SK-N-SH treated with all-trans-retinoic acid at 6 μM for 48 hours (cell line): ENCODE results near the gene ICE1.
A peak's percentile ranks its signal among the peaks of the same experiment; 100 is the strongest.

Source experiments
- ARNTL ChIP-seq: fragments of 450-650 bp; formaldehyde crosslinking; IDR thresholded peaks from 2 replicates; pipeline ENCODE4 v1.5.0; 2020; ENCODE audit warnings: low read depth, mild to moderate bottlenecking, moderate library complexity, borderline replicate concordance
- BACH2 ChIP-seq: fragments of 250-450 bp; sonication (Bioruptor Pico); IDR thresholded peaks from 2 replicates; pipeline ENCODE4 v1.9.0; 2021; ENCODE audit warnings: mild to moderate bottlenecking, borderline replicate concordance
- CSDC2 ChIP-seq: fragments of 250-450 bp; sonication (Bioruptor Pico); IDR thresholded peaks from 2 replicates; pipeline ENCODE4 v1.5.0; 2020; ENCODE audit warnings: mild to moderate bottlenecking, moderate library complexity
- ESRRG ChIP-seq: fragments of 250-450 bp; sonication (Bioruptor Pico); IDR thresholded peaks from 2 replicates; pipeline ENCODE4 v1.6.1; 2021; ENCODE audit warnings: mild to moderate bottlenecking
- ISL1 ChIP-seq: fragments of 250-450 bp; sonication (Bioruptor Pico); IDR thresholded peaks from 2 replicates; pipeline ENCODE4 v2.1.2; 2022; ENCODE audit warnings: mild to moderate bottlenecking, moderate library complexity
- PPARA ChIP-seq: fragments of 250-450 bp; sonication (Bioruptor Pico); IDR thresholded peaks from 2 replicates; pipeline ENCODE4 v1.5.0; 2020; ENCODE audit warnings: mild to moderate bottlenecking, borderline replicate concordance
- RARB ChIP-seq: fragments of 250-450 bp; sonication (Bioruptor Pico); IDR thresholded peaks from 2 replicates; pipeline ENCODE4 v1.8.0; 2021; ENCODE audit warnings: mild to moderate bottlenecking, moderate library complexity
- TOX ChIP-seq: fragments of 250-450 bp; sonication (Bioruptor Pico); IDR thresholded peaks from 2 replicates; pipeline ENCODE4 v1.8.0; 2021; ENCODE audit warnings: mild to moderate bottlenecking, moderate library complexity, borderline replicate concordance
- ZFP3 ChIP-seq: fragments of 250-450 bp; sonication (Bioruptor Pico); IDR thresholded peaks from 2 replicates; pipeline ENCODE4 v1.5.0; 2020; ENCODE audit warnings: mild to moderate bottlenecking, moderate library complexity
- ZNF565 ChIP-seq: fragments of 450-650 bp; formaldehyde crosslinking; conservative IDR thresholded peaks from 2 replicates; pipeline ENCODE4 v1.5.0; 2020; ENCODE audit warnings: low read depth, mild to moderate bottlenecking, moderate library complexity

DNA sequence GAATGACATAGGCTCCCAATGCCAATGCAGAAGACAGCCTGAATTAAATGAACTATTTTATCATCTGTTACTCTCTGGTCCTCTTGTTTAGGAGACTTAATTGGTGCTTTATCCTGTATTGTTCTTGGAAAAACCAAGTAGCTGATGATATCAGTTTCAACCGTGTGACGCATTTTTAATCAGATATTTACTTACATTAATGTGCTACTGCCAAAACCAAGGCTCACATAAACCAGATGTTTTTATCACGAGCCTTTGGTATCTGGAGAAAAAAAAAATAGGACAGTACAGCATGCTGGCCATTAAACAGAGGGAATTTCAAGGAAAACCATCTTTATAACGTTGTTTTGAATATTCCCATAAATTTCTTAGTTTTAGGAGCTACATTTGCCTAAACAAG lies 90.1 kb downstream of the ICE1 start:
- TF ChIP-seq PPARA (CRISPR knock-in tag) (no peak), CSDC2 (CRISPR knock-in tag) (no peak), ISL1 (CRISPR knock-in tag) (peak; percentile 76), ZFP3 (CRISPR knock-in tag) (no peak), ESRRG (CRISPR knock-in tag) (no peak), BACH2 (CRISPR knock-in tag) (0 out of 2 replicates have a peak, but pooled peaks have one; percentile 52), RARB (no peak), ZNF565 (CRISPR knock-in tag) (no peak), ARNTL (CRISPR knock-in tag) (no peak), TOX (CRISPR knock-in tag) (no peak)
